PC-3 (cell line): ENCODE data around the gene CASKIN2. TPM values are rescaled to one million over a fixed set of nuclear protein-coding genes. Genes with fewer than 3 reads are reported as not detected.
"Not testable (repeated sequence)": the region's sequence is repeated elsewhere in the genome, so short reads cannot be mapped to it uniquely, and the experiment has no call there.

Source experiments
- ATAC-seq: fragments of 200-7000 bp; cut with Tn5 transposase; 2 replicates; pipeline ENCODE4 v1.9.1; 2020; ENCODE audit warnings: mild to moderate bottlenecking, moderate library complexity
- BruUV-seq: library from RNA; stranded (reverse); fragments of 400-500 nt; replicated peaks from 2 replicates; lab custom pipeline; 2021; lab: Mats Ljungman, UMichigan
- CTCF ChIA-PET: fragments of 300-600 bp; sonication (Branson Sonifier 250); formaldehyde crosslinking; loops from one replicate; lab custom pipeline; 2022; ENCODE audit warnings: antibody characterized with exemption; lab: Charles Lee
- POLR2A ChIA-PET: fragments of 300-600 bp; sonication (Branson Sonifier 250); formaldehyde crosslinking; loops from one replicate; lab custom pipeline; 2022; ENCODE audit warnings: antibody characterized with exemption; ENCODE audit not compliant: unreplicated experiment; lab: Charles Lee
- DNase-seq: peaks from one replicate; pipeline ENCODE4 v3.0.0-alpha.2; 2015
- H2AFZ ChIP-seq: fragments of 300-600 bp; sonication (generic); 2 replicates; pipeline ENCODE4 v1.6.0; 2016; ENCODE audit warnings: antibody characterized with exemption, low read length
- H3F3A ChIP-seq: fragments of 300-600 bp; sonication (generic); one replicate; pipeline ENCODE4 v1.6.0; 2017; ENCODE audit warnings: antibody characterized with exemption, low read length, control low read depth, mild to moderate bottlenecking; ENCODE audit not compliant: unreplicated experiment
- H3K27ac ChIP-seq: fragments of 300-600 bp; sonication (generic); 2 replicates; pipeline ENCODE4 v1.5.1; 2016; ENCODE audit warnings: mild to moderate bottlenecking, low read length
- H3K27me3 ChIP-seq: fragments of 300-600 bp; sonication (generic); 2 replicates; pipeline ENCODE4 v1.6.1; 2016; ENCODE audit warnings: low read length, mixed read lengths
- H3K36me3 ChIP-seq: fragments of 300-600 bp; sonication (generic); 2 replicates; pipeline ENCODE4 v1.6.1; 2016; ENCODE audit warnings: low read depth, mixed run types, low read length, mixed read lengths
- H3K4me1 ChIP-seq: fragments of 300-600 bp; sonication (generic); 2 replicates; pipeline ENCODE4 v1.5.1; 2016; ENCODE audit warnings: low read length; ENCODE audit not compliant: insufficient read depth
- H3K4me2 ChIP-seq: fragments of 300-600 bp; sonication (generic); 2 replicates; pipeline ENCODE4 v1.6.0; 2016; ENCODE audit warnings: low read length
- H3K4me3 ChIP-seq: fragments of 300-600 bp; sonication (generic); 2 replicates; pipeline ENCODE4 v1.5.1; 2016; ENCODE audit warnings: mild to moderate bottlenecking, low read length, mixed read lengths
- H3K79me2 ChIP-seq: fragments of 300-600 bp; sonication (generic); 2 replicates; pipeline ENCODE4 v1.6.1; 2017; ENCODE audit warnings: low read length, mixed read lengths
- H3K9ac ChIP-seq: fragments of 300-600 bp; sonication (generic); 2 replicates; pipeline ENCODE4 v1.6.0; 2016; ENCODE audit warnings: mild to moderate bottlenecking, low read length
- H3K9me2 ChIP-seq: fragments of 300-600 bp; sonication (generic); replicated peaks from 2 replicates; pipeline ENCODE4 v1.6.1; 2016; ENCODE audit warnings: mixed run types, low read length, mixed read lengths
- H3K9me3 ChIP-seq: fragments of 300-600 bp; sonication (generic); 2 replicates; pipeline ENCODE4 v1.6.1; 2016; ENCODE audit warnings: low read length, mixed read lengths
- H4K20me1 ChIP-seq: fragments of 300-600 bp; sonication (generic); 2 replicates; pipeline ENCODE4 v1.6.1; 2016; ENCODE audit warnings: low read length, mixed read lengths
- CTCF ChIP-seq: fragments of 300-600 bp; sonication (generic); conservative IDR thresholded peaks from 2 replicates; pipeline ENCODE4 v1.5.1; 2017; ENCODE audit warnings: antibody characterized with exemption, low read depth, mild to moderate bottlenecking, low read length
- EZH2 ChIP-seq: fragments of 300-600 bp; sonication (generic); IDR thresholded peaks from one replicate; pipeline ENCODE4 v1.6.1; 2017; ENCODE audit warnings: antibody characterized with exemption, mild to moderate bottlenecking, low read length; ENCODE audit not compliant: unreplicated experiment
- EZH2phosphoT487 ChIP-seq: fragments of 300-600 bp; sonication (generic); IDR thresholded peaks from 2 replicates; pipeline ENCODE4 v1.6.1; 2018; ENCODE audit warnings: mild to moderate bottlenecking, antibody characterized with exemption, low read length, borderline replicate concordance
- intact Hi-C: fragments of 100-400 bp; cut with micrococcal nuclease; formaldehyde crosslinking; loops from 2 replicates; pipeline ENCODE4 v1.9.0; 2023
- total RNA-seq: library from RNA; depleted of rRNA; stranded (reverse); fragments of >200 nt; gene quantifications from 2 replicates; pipeline ENCODE4 v1.2.3, GENCODE V29; 2014

CASKIN2 gene
- total RNA-seq, 1 experiment from 2014 or later = 22.0 TPM

GRCh38 chr17:75523647-75524046 lies 8.3 kb upstream of the CASKIN2 start:
- DNase-seq = no peak
- POLR2A ChIA-PET = no interaction called here
- no peak overlapping the region for H3K4me2 ChIP-seq
- CTCF ChIA-PET = no interaction called here
- peaks cover 13% of the 10 kb centered on the region for H3K4me1 ChIP-seq
- no peaks in the 10 kb centered on the region for H3K9me2 ChIP-seq
- H3K27ac ChIP-seq = no peak overlapping the region
- H4K20me1 ChIP-seq = no peaks in the 10 kb centered on the region
- H3K9me3 ChIP-seq = no peaks in the 10 kb centered on the region
- peaks cover 4% of the 10 kb centered on the region; the same call in 1 of the 2 replicates for H3K36me3 ChIP-seq
- intact Hi-C loops = loop anchor here (2.0 kb wide), 1 partner anchor 25 kb away; no protein-coding TSS in a partner anchor
- no peaks in the 10 kb centered on the region for H3F3A ChIP-seq
- TF ChIP-seq CTCF (no peak), EZH2phosphoT487 (no peak), EZH2 (no peak)
- H3K9ac ChIP-seq = no peak overlapping the region
- H3K4me3 ChIP-seq = no peak overlapping the region
- ATAC-seq = no peak
- no peak overlapping the region for H2AFZ ChIP-seq
- H3K27me3 ChIP-seq = no peaks in the 10 kb centered on the region
- H3K79me2 ChIP-seq = peaks cover 26% of the 10 kb centered on the region
- no TSS peak for BruUV-seq

GRCh38 chr17:75521951-75522727 lies 6.8 kb upstream of the CASKIN2 start:
- Histone ChIP-seq H2AFZ (no peak overlapping the region), H3K9me3 (no peaks in the 10 kb centered on the region), H3F3A (no peaks in the 10 kb centered on the region), H3K9ac (no peak overlapping the region), H3K27ac (no peak overlapping the region), H3K4me1 (peaks cover 21% of the 10 kb centered on the region), H3K4me3 (no peak overlapping the region), H4K20me1 (no peaks in the 10 kb centered on the region), H3K36me3 (peaks cover 4% of the 10 kb centered on the region; the same call in 1 of the 2 replicates), H3K9me2 (no peaks in the 10 kb centered on the region), H3K4me2 (no peak overlapping the region), H3K27me3 (no peaks in the 10 kb centered on the region), H3K79me2 (peaks cover 24% of the 10 kb centered on the region)
- TF ChIP-seq EZH2phosphoT487 = no peak
- TF ChIP-seq CTCF = no peak
- TF ChIP-seq EZH2 = no peak
- CTCF ChIA-PET = interaction anchor here (0.5 kb wide), 1 partner anchor 72 kb away, joined by 3 read pairs; no protein-coding TSS in a partner anchor
- POLR2A ChIA-PET = no interaction called here
- DNase-seq (peak; percentile 30), ATAC-seq (no peak)
- BruUV-seq = no TSS peak
- intact Hi-C loops = no loop called here

- intact Hi-C loops = no loop called here
- TF ChIP-seq EZH2 (no peak), CTCF (no peak), EZH2phosphoT487 (no peak)
- Histone ChIP-seq H3K27me3 (no peaks in the 10 kb centered on the region), H3K79me2 (peaks cover 21% of the 10 kb centered on the region), H4K20me1 (no peaks in the 10 kb centered on the region), H3K9ac (no peak overlapping the region), H3K27ac (no peak overlapping the region), H3K9me2 (no peaks in the 10 kb centered on the region), H3K4me1 (peaks cover 18% of the 10 kb centered on the region), H3K4me3 (no peak overlapping the region), H3K36me3 (peaks cover 4% of the 10 kb centered on the region; the same call in 1 of the 2 replicates), H3K9me3 (no peaks in the 10 kb centered on the region), H3F3A (no peaks in the 10 kb centered on the region), H2AFZ (no peak overlapping the region), H3K4me2 (no peak overlapping the region)
- DNase-seq = no peak
- CTCF ChIA-PET = no interaction called here
- POLR2A ChIA-PET = no interaction called here
- no TSS peak for BruUV-seq
- no peak for ATAC-seq
These were observed 6.0 kb upstream of the CASKIN2 start for GRCh38 chr17:75521290-75521689.

- H3K27me3 ChIP-seq, ATAC-seq, intact Hi-C loops, H3K36me3 ChIP-seq, H3K4me3 ChIP-seq, DNase-seq, H3F3A ChIP-seq, H3K4me2 ChIP-seq, CTCF ChIA-PET, H4K20me1 ChIP-seq, H3K9ac ChIP-seq, H2AFZ ChIP-seq, H3K27ac ChIP-seq, BruUV-seq, H3K9me3 ChIP-seq, H3K9me2 ChIP-seq, POLR2A ChIA-PET: not testable (repeated sequence)
- Histone ChIP-seq H3K4me1 (peaks cover 18% of the 10 kb centered on the region), H3K79me2 (peaks cover 16% of the 10 kb centered on the region)
These were observed 5.1 kb upstream of the CASKIN2 start for GRCh38 chr17:75520413-75520812.
